ENCODE data around the gene EDN2.

EDN2 gene

GRCh38 chr1:41461790-41462679, 22.4 kb downstream of the EDN2 start:
- DNase-seq, result no peak

- DNase-seq, result no peak
These were observed 27.5 kb downstream of the EDN2 start for GRCh38 chr1:41456847-41457540.

GRCh38 chr1:41455479-41456332, 28.8 kb downstream of the EDN2 start:
- DNase-seq, result no peak

GRCh38 chr1:41454406-41454805, 30.1 kb downstream of the EDN2 start:
- no peak for DNase-seq

GRCh38 chr1:41452704-41453290, 31.7 kb downstream of the EDN2 start:
- no peak for DNase-seq

- no peak for DNase-seq
These were observed 33.7 kb downstream of the EDN2 start for GRCh38 chr1:41450747-41451285.

- DNase-seq, result no peak
These were observed 35.1 kb downstream of the EDN2 start for GRCh38 chr1:41449326-41449921.

GRCh38 chr1:41448821-41449220, 35.7 kb downstream of the EDN2 start:
- DNase-seq, result no peak

GRCh38 chr1:41447995-41448770, 36.3 kb downstream of the EDN2 start:
- DNase-seq, result no peak

- DNase-seq, result no peak
These were observed 37.5 kb downstream of the EDN2 start for GRCh38 chr1:41446851-41447610.

GRCh38 chr1:41444785-41445184, 39.7 kb downstream of the EDN2 start:
- DNase-seq, result no peak

- DNase-seq, result no peak
These were observed 40.2 kb downstream of the EDN2 start for GRCh38 chr1:41444246-41444645.

- no peak for DNase-seq
These were observed 41.7 kb downstream of the EDN2 start for GRCh38 chr1:41442697-41443251.

GRCh38 chr1:41440321-41441085, 44.0 kb downstream of the EDN2 start:
- no peak for DNase-seq

- DNase-seq, result no peak
These were observed 45.2 kb downstream of the EDN2 start for GRCh38 chr1:41439234-41439633.

GRCh38 chr1:41438711-41439110, 45.8 kb downstream of the EDN2 start:
- DNase-seq, result no peak

GRCh38 chr1:41437011-41437355, 47.5 kb downstream of the EDN2 start:
- DNase-seq, result no peak

GRCh38 chr1:41436281-41437010, 48.0 kb downstream of the EDN2 start:
- no peak for DNase-seq

Measured in activated CD4-positive, alpha-beta T cell treated with anti-CD3 and anti-CD28 coated beads, Interleukin-10, Interleukin-2, amounts not matched to agents 100 ng/mL and 50 ng/mL, durations not matched to agents 16 hours and 8 hours (primary cell).